MM.1S (cell line): ENCODE results near the gene KCNQ4.

Source experiments
- CTCF ChIP-seq: fragments of 300-600 bp; sonication (generic); IDR thresholded peaks from 2 replicates; pipeline ENCODE4 v1.5.1; 2016; ENCODE audit warnings: antibody characterized with exemption, low read length, mixed read lengths
- EZH2 ChIP-seq: fragments of 300-600 bp; sonication (generic); optimal IDR thresholded peaks from 2 replicates; pipeline ENCODE3; 2017; ENCODE audit warnings: low read depth, mild to moderate bottlenecking, antibody characterized with exemption, low read length, mixed read lengths

- TF ChIP-seq CTCF = no peak
- TF ChIP-seq EZH2 = no peak
Observed at GRCh38 chr1:40844887-40845878, 61.6 kb downstream of the KCNQ4 start.
